Esophagus muscularis mucosa (tissue), 4 donors: ENCODE results near the gene AZU1. TPM values are rescaled to one million over a fixed set of nuclear protein-coding genes. Genes with fewer than 3 reads are reported as not detected.

Experiments used
- DNase-seq: peaks from one replicate; pipeline ENCODE4 v3.0.0-alpha.2; 2017; ENCODE audit errors: extremely low spot score
- H3K27ac ChIP-seq, 4 donors: fragments of 200-600 bp; sonication (generic); replicated peaks in 1 of 4; 1 replicate in 3 of 4; 2 replicates in 1 of 4; pipeline ENCODE4 v1.5.1; 2016 to 2019; ENCODE audit warnings: mild to moderate bottlenecking in 1 of 4
- H3K27me3 ChIP-seq, 4 donors: fragments of 200-600 bp; sonication (generic); one replicate each; pipeline versions ENCODE4 v1.5.1 to v1.6.0; 2016 to 2019
- H3K36me3 ChIP-seq, 4 donors: fragments of 200-600 bp; sonication (generic); one replicate each; pipeline ENCODE4 v1.5.1; 2016 to 2019
- H3K4me1 ChIP-seq, 4 donors: fragments of 200-600 bp; sonication (generic); one replicate each; pipeline ENCODE4 v1.5.1; 2016 to 2019
- H3K4me3 ChIP-seq, 4 donors: fragments of 200-600 bp; sonication (generic); 1 replicate in 2 of 4; 2 replicates in 2 of 4; pipeline ENCODE4 v1.5.1; 2016 to 2019; ENCODE audit warnings: mild to moderate bottlenecking in 4 of 4, moderate library complexity in 1 of 4
- H3K9me3 ChIP-seq, 4 donors: fragments of 200-600 bp; sonication (generic); 1 replicate in 3 of 4; 2 replicates in 1 of 4; pipeline ENCODE4 v1.5.1; 2016 to 2019
- CTCF ChIP-seq, 3 experiments: fragments of 200-600 bp in 2 of 3; fragments of 450-650 bp in 1 of 3; sonication (generic) in 2 of 3; IDR thresholded peaks; one replicate each; pipeline ENCODE4 v1.5.1; 2017 to 2019; ENCODE audit warnings: antibody characterized with exemption in 3 of 3, mild to moderate bottlenecking in 2 of 3, moderate library complexity in 1 of 3
- EP300 ChIP-seq: sonication (generic); formaldehyde crosslinking; IDR thresholded peaks from one replicate; pipeline ENCODE4 v1.6.1; 2017; ENCODE audit warnings: antibody characterized with exemption
- POLR2A ChIP-seq: fragments of 450-650 bp; IDR thresholded peaks from one replicate; pipeline ENCODE4 v1.6.1; 2017; ENCODE audit warnings: antibody characterized with exemption, moderate library complexity, mild to moderate bottlenecking, low read depth
- POLR2AphosphoS5 ChIP-seq, 2 donors: sonication (generic); formaldehyde crosslinking; IDR thresholded peaks; one replicate each; pipeline ENCODE4 v1.6.1; 2017; ENCODE audit warnings: antibody characterized with exemption in 2 of 2
- whole genome bisulfite sequencing: methylation state at CpG from one replicate; pipeline ENCODE4 v1.1.5; 2018; 5-methylcytosine and 5-hydroxymethylcytosine counted together
- intact Hi-C: fragments of 100-400 bp; cut with DNase I; formaldehyde crosslinking; loops from one replicate; pipeline ENCODE4 v1.15.1; 2023
- total RNA-seq, 4 donors: library from RNA; depleted of rRNA; stranded (reverse); fragments of >200 nt; gene quantifications; one replicate each; pipeline versions ENCODE4 v1.1.0 to v1.2.1, GENCODE V29; 2016

AZU1 gene
- total RNA-seq, 4 donors from 2014 or later, result 0.40 to 1.3 TPM; not detected in 2

- intact Hi-C loops, result no loop called here
- 83% methylated on average over 19 of the region's 33 CpGs for WGBS
- no peak overlapping the region for H3K4me3 ChIP-seq
Observed at GRCh38 chr19:871446-872265, 44.0 kb downstream of the AZU1 start.

GRCh38 chr19:872266-872951 is 44.8 kb downstream of the AZU1 start:
- Histone ChIP-seq H3K27ac (peak overlapping the region; percentile 45 to 73 (median 57)), H3K36me3 (peaks cover 17 to 94% (median 84%) of the 10 kb centered on the region in 4 donors), H3K4me1 (peaks cover 16 to 37% (median 34%) of the 10 kb centered on the region in 4 donors), H3K27me3 (no peaks in the 10 kb centered on the region), H3K9me3 (no peaks in the 10 kb centered on the region), H3K4me3 (peak overlapping the region in 1 of 4 donors; percentile 24)
- 71% methylated on average over 25 of the region's 27 CpGs for WGBS
- no peak for DNase-seq
- TF ChIP-seq CTCF (IDR thresholded peaks at IDR 0.05) (no peak), POLR2A (no peak), POLR2AphosphoS5 (IDR thresholded peaks at IDR 0.05) (no peak), EP300 (no peak)
- intact Hi-C loops, result no loop called here

More at GRCh38 chr19:871446-872265, 44.0 kb downstream of the AZU1 start:
- H3K27me3 ChIP-seq, result no peaks in the 10 kb centered on the region
- TF ChIP-seq EP300 (no peak), POLR2A (no peak), CTCF (IDR thresholded peaks at IDR 0.05) (no peak), POLR2AphosphoS5 (IDR thresholded peaks at IDR 0.05) (no peak)
- H3K4me1 ChIP-seq, result peaks cover 16 to 37% (median 34%) of the 10 kb centered on the region in 4 donors
- no peaks in the 10 kb centered on the region for H3K9me3 ChIP-seq
- peaks cover 12 to 88% (median 79%) of the 10 kb centered on the region in 4 donors for H3K36me3 ChIP-seq
- peak overlapping the region; percentile 68 to 86 (median 74) for H3K27ac ChIP-seq
- no peak for DNase-seq

GRCh38 chr19:873084-873483 is 45.4 kb downstream of the AZU1 start:
- H3K4me1 ChIP-seq, result peaks cover 16 to 36% (median 34%) of the 10 kb centered on the region in 4 donors
- intact Hi-C loops, result no loop called here
- DNase-seq, result no peak
- no peaks in the 10 kb centered on the region for H3K9me3 ChIP-seq
- peak overlapping the region in 1 of 4 donors; percentile 73 for H3K27ac ChIP-seq
- H3K36me3 ChIP-seq, result peaks cover 11 to 93% (median 78%) of the 10 kb centered on the region in 4 donors
- 93% methylated on average over 11 of the region's 13 CpGs for WGBS
- no peaks in the 10 kb centered on the region for H3K27me3 ChIP-seq
- TF ChIP-seq CTCF (IDR thresholded peaks at IDR 0.05) (no peak), EP300 (no peak), POLR2AphosphoS5 (IDR thresholded peaks at IDR 0.05) (no peak), POLR2A (no peak)
- H3K4me3 ChIP-seq, result no peak overlapping the region

GRCh38 chr19:873561-874041 is 46.0 kb downstream of the AZU1 start:
- Histone ChIP-seq H3K4me3 (no peak overlapping the region), H3K9me3 (no peaks in the 10 kb centered on the region), H3K36me3 (peaks cover 11 to 92% (median 75%) of the 10 kb centered on the region in 4 donors), H3K4me1 (peaks cover 16 to 35% (median 29%) of the 10 kb centered on the region in 4 donors), H3K27ac (no peak overlapping the region), H3K27me3 (no peaks in the 10 kb centered on the region)
- no peak for DNase-seq
- TF ChIP-seq POLR2AphosphoS5 (IDR thresholded peaks at IDR 0.05), result no peak
- no peak for TF ChIP-seq POLR2A
- no peak for TF ChIP-seq CTCF (IDR thresholded peaks at IDR 0.05)
- no peak for TF ChIP-seq EP300
- intact Hi-C loops, result no loop called here
- WGBS, result 100% methylated on average over 6 of the region's 22 CpGs
